ENCODE results near the gene GPC6.

GPC6 gene

GRCh38 chr13:93577105-93577504 lies 350.5 kb downstream of the GPC6 start:
- DNase-seq (ENCODE audit: low spot score): no peak

- no peak for DNase-seq (ENCODE audit: low spot score)
Measured at GRCh38 chr13:93589788-93590187, 363.2 kb downstream of the GPC6 start.

- DNase-seq (ENCODE audit: low spot score): no peak
Measured at GRCh38 chr13:93603043-93603442, 376.4 kb downstream of the GPC6 start.

- DNase-seq (ENCODE audit: low spot score): no peak
Measured at GRCh38 chr13:93614776-93615175, 388.2 kb downstream of the GPC6 start.

GRCh38 chr13:93620181-93620765 lies 393.7 kb downstream of the GPC6 start:
- no peak for DNase-seq (ENCODE audit: low spot score)

- DNase-seq (ENCODE audit: low spot score): no peak
Measured at GRCh38 chr13:93621051-93621450, 394.4 kb downstream of the GPC6 start.

- no peak for DNase-seq (ENCODE audit: low spot score)
Measured at GRCh38 chr13:93621966-93622365, 395.4 kb downstream of the GPC6 start.

- no peak for DNase-seq (ENCODE audit: low spot score)
Measured at GRCh38 chr13:93624311-93624777, 397.7 kb downstream of the GPC6 start.

GRCh38 chr13:93625536-93625935 lies 398.9 kb downstream of the GPC6 start:
- no peak for DNase-seq (ENCODE audit: low spot score)

- DNase-seq (ENCODE audit: low spot score): no peak
Measured at GRCh38 chr13:93628136-93628797, 401.7 kb downstream of the GPC6 start.

GRCh38 chr13:93635616-93636032 lies 409.0 kb downstream of the GPC6 start:
- DNase-seq (ENCODE audit: low spot score): no peak

- DNase-seq (ENCODE audit: low spot score): no peak
Measured at GRCh38 chr13:93637852-93638251, 411.2 kb downstream of the GPC6 start.

GRCh38 chr13:93640452-93640851 lies 413.8 kb downstream of the GPC6 start:
- DNase-seq (ENCODE audit: low spot score): no peak

- DNase-seq (ENCODE audit: low spot score): no peak
Measured at GRCh38 chr13:93646245-93646644, 419.6 kb downstream of the GPC6 start.

GRCh38 chr13:93649496-93649895 lies 422.9 kb downstream of the GPC6 start:
- no peak for DNase-seq (ENCODE audit: low spot score)

GRCh38 chr13:93653776-93654175 lies 427.2 kb downstream of the GPC6 start:
- DNase-seq (ENCODE audit: low spot score): no peak

GRCh38 chr13:93655154-93655553 lies 428.5 kb downstream of the GPC6 start:
- DNase-seq (ENCODE audit: low spot score): no peak

- DNase-seq (ENCODE audit: low spot score): no peak
Measured at GRCh38 chr13:93660391-93661063, 433.9 kb downstream of the GPC6 start.

- DNase-seq (ENCODE audit: low spot score): no peak
Measured at GRCh38 chr13:93670866-93671265, 444.3 kb downstream of the GPC6 start.

GRCh38 chr13:93672996-93673395 lies 446.4 kb downstream of the GPC6 start:
- DNase-seq (ENCODE audit: low spot score): no peak

- no peak for DNase-seq (ENCODE audit: low spot score)
Measured at GRCh38 chr13:93673885-93674284, 447.3 kb downstream of the GPC6 start.

GRCh38 chr13:93674337-93674755 lies 447.7 kb downstream of the GPC6 start:
- DNase-seq (ENCODE audit: low spot score): no peak

- no peak for DNase-seq (ENCODE audit: low spot score)
Measured at GRCh38 chr13:93680329-93680728, 453.7 kb downstream of the GPC6 start.
